Stromal cell of bone marrow (primary cell): ENCODE measurements around the gene FCER1A.

Experiments
- DNase-seq: peaks from one replicate; pipeline ENCODE4 v3.0.0-alpha.2; 2012; ENCODE audit warnings: low read depth

FCER1A gene

DNA sequence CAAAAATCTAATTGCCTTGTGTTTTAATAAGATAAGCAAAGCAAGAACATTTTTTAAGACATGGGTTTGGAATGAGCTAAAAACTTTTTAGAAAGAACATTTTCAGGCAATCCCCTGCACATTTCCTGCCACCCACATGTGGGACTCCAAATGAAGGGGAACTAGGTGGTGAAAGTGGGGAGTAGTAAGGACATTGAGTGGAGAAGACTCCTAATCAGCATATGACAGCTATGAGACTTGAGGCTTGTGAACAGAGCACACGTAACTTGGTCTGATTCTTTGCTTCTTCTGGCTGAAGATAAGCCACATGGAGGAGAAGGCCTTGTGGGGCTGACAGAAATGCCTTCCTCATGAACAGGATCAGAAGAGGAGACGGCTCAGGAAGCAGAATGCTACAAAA, 50.3 kb downstream of the FCER1A start:
- DNase-seq = no peak
